ENCODE results near the gene OR5L2. TPM values are rescaled to one million over a fixed set of nuclear protein-coding genes. Genes with fewer than 3 reads are reported as not detected.

OR5L2 gene
- total RNA-seq, 2 donors from 2014 or later = not detected

DNA sequence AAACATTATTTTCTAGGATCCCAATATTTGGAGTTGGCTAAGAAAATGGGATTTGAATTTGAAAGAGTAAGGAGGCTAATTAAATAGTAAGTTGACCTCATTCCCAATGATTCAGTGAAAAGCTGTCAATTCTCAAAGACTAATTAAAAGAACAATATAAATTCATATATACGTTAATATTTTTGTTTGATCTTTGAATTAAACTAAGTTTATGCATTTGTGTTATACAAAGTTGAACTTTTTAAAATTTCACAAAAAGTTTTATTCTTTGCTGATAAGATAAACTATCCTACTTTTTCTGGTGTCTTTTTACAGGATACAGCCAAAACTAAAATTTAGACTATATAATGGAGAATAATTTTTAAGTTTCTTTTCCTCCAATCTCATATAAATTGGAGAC is 16.0 kb upstream of the OR5L2 start, which contains the start of gene OR5L1:
Gene OR5L1 (plus strand): TSS at position 301 of the 400 bp plus-strand sequence. CDS start 100 bp downstream, outside the sequence.
- H3K4me3 ChIP-seq = no peak within 1 kb of the TSS
- TF ChIP-seq, protein P1, sequence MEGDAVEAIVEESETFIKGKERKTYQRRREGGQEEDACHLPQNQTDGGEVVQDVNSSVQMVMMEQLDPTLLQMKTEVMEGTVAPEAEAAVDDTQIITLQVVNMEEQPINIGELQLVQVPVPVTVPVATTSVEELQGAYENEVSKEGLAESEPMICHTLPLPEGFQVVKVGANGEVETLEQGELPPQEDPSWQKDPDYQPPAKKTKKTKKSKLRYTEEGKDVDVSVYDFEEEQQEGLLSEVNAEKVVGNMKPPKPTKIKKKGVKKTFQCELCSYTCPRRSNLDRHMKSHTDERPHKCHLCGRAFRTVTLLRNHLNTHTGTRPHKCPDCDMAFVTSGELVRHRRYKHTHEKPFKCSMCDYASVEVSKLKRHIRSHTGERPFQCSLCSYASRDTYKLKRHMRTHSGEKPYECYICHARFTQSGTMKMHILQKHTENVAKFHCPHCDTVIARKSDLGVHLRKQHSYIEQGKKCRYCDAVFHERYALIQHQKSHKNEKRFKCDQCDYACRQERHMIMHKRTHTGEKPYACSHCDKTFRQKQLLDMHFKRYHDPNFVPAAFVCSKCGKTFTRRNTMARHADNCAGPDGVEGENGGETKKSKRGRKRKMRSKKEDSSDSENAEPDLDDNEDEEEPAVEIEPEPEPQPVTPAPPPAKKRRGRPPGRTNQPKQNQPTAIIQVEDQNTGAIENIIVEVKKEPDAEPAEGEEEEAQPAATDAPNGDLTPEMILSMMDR (IDR thresholded peaks at IDR 0.05) = no peak
- no peaks in the 10 kb centered on the region for H3K9me3 ChIP-seq
- ATAC-seq (ENCODE audit: insufficient number of reproducible peaks, low FRiP score, low read depth) (no peak), DNase-seq (ENCODE audit: low spot score) (no peak)
- H3K27me3 ChIP-seq (replicated peaks; ENCODE audit: insufficient read depth) = no peaks in the 10 kb centered on the region
- no peaks in the 10 kb centered on the region for H3K36me3 ChIP-seq
- H3K27ac ChIP-seq = no peak within 1 kb of the TSS
- H3K4me1 ChIP-seq (ENCODE audit: control insufficient read depth in 1 of 2, low read depth in 2 of 2) = no peaks in the 10 kb centered on the region

DNA sequence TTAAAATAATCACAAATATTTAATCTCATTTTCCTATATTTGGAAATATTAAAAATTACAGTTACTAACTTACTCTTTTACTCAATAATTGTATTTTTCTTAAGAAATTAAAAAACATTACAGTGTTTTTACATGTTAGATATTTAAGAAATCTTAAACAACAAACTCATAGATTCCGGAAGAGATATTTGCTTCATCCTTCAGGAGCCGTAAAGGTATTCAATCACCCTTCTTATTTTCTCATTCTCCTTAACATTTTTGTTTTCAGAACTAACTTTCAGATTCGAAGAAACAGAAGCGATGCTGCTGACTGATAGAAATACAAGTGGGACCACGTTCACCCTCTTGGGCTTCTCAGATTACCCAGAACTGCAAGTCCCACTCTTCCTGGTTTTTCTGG is 7.7 kb upstream of the OR5L2 start, which contains the start of gene OR5D18:
Gene OR5D18 (plus strand): TSS at position 301 of the 400 bp plus-strand sequence. CDS start 0 bp downstream, at position 301.
- ATAC-seq (ENCODE audit: insufficient number of reproducible peaks, low FRiP score, low read depth) = no peak
- no peaks in the 10 kb centered on the region for H3K4me1 ChIP-seq (ENCODE audit: control insufficient read depth in 1 of 2, low read depth in 2 of 2)
- no peaks in the 10 kb centered on the region for H3K27me3 ChIP-seq (replicated peaks; ENCODE audit: insufficient read depth)

DNA sequence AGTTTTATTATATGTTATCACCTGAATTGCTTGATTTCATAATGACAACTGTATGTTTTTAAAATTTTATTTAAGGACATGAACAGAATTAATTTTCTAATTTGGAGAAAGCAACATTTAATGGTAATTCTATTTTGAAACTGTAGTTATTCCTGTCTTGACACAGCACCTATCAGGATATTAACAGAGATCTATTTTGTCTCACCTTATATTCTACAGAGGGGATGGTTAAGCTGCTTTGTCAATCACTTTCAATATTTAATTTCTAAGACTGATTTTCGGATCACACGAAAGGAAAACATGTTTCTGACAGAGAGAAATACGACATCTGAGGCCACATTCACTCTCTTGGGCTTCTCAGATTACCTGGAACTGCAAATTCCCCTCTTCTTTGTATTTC is 11.4 kb downstream of the OR5L2 start, which contains the start of gene OR5D16:
Gene OR5D16 (plus strand): TSS at position 301 of the 400 bp plus-strand sequence. CDS start 0 bp downstream, at position 301.
- Histone ChIP-seq H3K4me3 (no peak within 1 kb of the TSS), H3K27ac (no peak within 1 kb of the TSS), H3K36me3 (no peaks in the 10 kb centered on the region), H3K27me3 (replicated peaks; ENCODE audit: insufficient read depth) (no peaks in the 10 kb centered on the region), H3K4me1 (ENCODE audit: control insufficient read depth in 1 of 2, low read depth in 2 of 2) (no peaks in the 10 kb centered on the region), H3K9me3 (no peaks in the 10 kb centered on the region)
- TF ChIP-seq, protein P1 (IDR thresholded peaks at IDR 0.05) = no peak
- ATAC-seq (ENCODE audit: insufficient number of reproducible peaks, low FRiP score, low read depth) = no peak
- DNase-seq (ENCODE audit: low spot score) = no peak

More for the DNA sequence above, 7.7 kb upstream of the OR5L2 start, which contains the start of gene OR5D18:
- Histone ChIP-seq H3K36me3 (no peaks in the 10 kb centered on the region), H3K27ac (no peak within 1 kb of the TSS), H3K9me3 (no peaks in the 10 kb centered on the region), H3K4me3 (no peak within 1 kb of the TSS)
- TF ChIP-seq, protein P1 (IDR thresholded peaks at IDR 0.05) = no peak
- DNase-seq (ENCODE audit: low spot score) = no peak

DNA sequence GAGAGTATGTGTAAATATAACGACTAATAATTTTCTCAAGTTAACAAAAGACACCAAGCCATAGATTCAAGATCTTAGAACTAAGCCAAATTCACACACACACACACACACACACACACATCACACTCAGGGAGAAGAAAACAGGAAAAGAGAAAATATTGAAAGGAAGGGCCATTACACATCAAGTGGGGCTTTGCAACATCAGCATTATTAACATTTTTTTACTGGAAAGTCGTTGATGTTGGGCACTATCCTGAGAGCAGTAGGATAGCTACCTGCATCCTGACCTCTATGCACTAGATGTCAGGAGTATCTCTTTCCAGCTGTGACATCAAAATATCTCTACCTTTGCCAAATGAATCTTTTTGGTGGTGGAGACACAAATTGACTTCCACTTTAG is 20.4 kb downstream of the OR5L2 start:
- H3K27ac ChIP-seq = no peak overlapping the region
- H3K4me3 ChIP-seq = no peak overlapping the region
- no peaks in the 10 kb centered on the region for H3K4me1 ChIP-seq (ENCODE audit: control insufficient read depth in 1 of 2, low read depth in 2 of 2)
- H3K27me3 ChIP-seq (replicated peaks; ENCODE audit: insufficient read depth) = no peaks in the 10 kb centered on the region
- H3K9me3 ChIP-seq = no peaks in the 10 kb centered on the region
- no peak for DNase-seq (ENCODE audit: low spot score)
- TF ChIP-seq, protein P1 (IDR thresholded peaks at IDR 0.05) = no peak
- no peaks in the 10 kb centered on the region for H3K36me3 ChIP-seq
- no peak for ATAC-seq (ENCODE audit: insufficient number of reproducible peaks, low FRiP score, low read depth)

DNA sequence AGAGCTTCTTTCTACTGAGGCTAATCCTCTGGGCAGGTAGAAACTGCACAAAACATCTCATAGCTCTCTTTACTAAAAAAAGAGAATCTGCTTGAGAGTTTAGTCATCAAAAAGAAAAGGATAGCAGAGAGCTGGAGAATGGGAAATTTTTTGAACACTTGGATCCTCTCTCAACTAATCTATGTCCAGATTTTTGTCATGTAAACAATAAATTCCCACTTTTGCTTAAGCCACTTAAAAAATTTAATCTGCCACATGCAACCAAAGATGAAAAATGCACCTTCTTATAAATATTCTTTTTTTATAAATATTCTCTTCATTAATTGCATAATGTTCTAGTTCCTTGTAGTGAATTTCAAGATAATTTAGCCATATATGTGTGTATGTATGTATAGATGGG is 22.0 kb downstream of the OR5L2 start:
- Histone ChIP-seq H3K9me3 (no peaks in the 10 kb centered on the region), H3K27me3 (replicated peaks; ENCODE audit: insufficient read depth) (no peaks in the 10 kb centered on the region), H3K4me3 (no peak overlapping the region), H3K36me3 (no peaks in the 10 kb centered on the region), H3K4me1 (ENCODE audit: control insufficient read depth in 1 of 2, low read depth in 2 of 2) (no peaks in the 10 kb centered on the region), H3K27ac (no peak overlapping the region)
- DNase-seq (ENCODE audit: low spot score) = no peak
- TF ChIP-seq, protein P1 (IDR thresholded peaks at IDR 0.05) = no peak
- ATAC-seq (ENCODE audit: insufficient number of reproducible peaks, low FRiP score, low read depth) = no peak

All from thoracic aorta (tissue), 2 donors.